PC-9 (cell line): ENCODE measurements around the gene LINC00632.

ENCODE experiments used
- EZH2 ChIP-seq: fragments of 200-600 bp; sonication (generic); IDR thresholded peaks from 2 replicates; pipeline ENCODE4 v1.8.0; 2017; ENCODE audit warnings: antibody characterized with exemption, low read depth
- TF ChIP-seq, protein P1 (sequence below): fragments of 200-600 bp; sonication (generic); conservative IDR thresholded peaks from 2 replicates; pipeline ENCODE4 v1.6.1; 2017; ENCODE audit warnings: mixed run types, antibody characterized with exemption, mild to moderate bottlenecking, moderate library complexity

DNA sequence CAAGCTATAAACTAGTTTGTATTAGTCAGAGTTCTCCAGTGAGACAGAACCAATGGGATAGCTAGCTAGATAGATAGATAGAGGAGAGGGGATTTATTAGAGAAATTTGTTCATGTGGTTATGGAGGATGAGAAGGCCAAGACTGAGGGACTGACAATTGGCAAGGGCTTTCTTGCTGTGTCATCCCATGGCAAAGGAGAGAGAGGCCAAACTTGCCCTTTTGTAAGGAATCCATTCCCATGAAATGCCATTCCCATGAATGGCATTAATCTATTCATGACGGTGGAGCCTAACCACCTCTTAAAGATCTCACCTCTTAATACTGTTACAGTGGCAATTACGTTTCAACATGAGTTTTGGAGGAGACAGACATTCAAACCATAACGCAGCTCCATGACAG is 58.1 kb downstream of the LINC00632 start:
- TF ChIP-seq, protein P1, sequence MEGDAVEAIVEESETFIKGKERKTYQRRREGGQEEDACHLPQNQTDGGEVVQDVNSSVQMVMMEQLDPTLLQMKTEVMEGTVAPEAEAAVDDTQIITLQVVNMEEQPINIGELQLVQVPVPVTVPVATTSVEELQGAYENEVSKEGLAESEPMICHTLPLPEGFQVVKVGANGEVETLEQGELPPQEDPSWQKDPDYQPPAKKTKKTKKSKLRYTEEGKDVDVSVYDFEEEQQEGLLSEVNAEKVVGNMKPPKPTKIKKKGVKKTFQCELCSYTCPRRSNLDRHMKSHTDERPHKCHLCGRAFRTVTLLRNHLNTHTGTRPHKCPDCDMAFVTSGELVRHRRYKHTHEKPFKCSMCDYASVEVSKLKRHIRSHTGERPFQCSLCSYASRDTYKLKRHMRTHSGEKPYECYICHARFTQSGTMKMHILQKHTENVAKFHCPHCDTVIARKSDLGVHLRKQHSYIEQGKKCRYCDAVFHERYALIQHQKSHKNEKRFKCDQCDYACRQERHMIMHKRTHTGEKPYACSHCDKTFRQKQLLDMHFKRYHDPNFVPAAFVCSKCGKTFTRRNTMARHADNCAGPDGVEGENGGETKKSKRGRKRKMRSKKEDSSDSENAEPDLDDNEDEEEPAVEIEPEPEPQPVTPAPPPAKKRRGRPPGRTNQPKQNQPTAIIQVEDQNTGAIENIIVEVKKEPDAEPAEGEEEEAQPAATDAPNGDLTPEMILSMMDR, result no peak
- no peak for TF ChIP-seq EZH2
